Measurements from ENCODE around the gene ITGA11.

Gene ITGA11

GRCh38 chr15:68413363-68414205 lies 18.4 kb downstream of the ITGA11 start:
- Histone ChIP-seq H3K4me3 (replicated peaks; ENCODE audit: low read depth, low read length) (no peak overlapping the region), H3K36me3 (ENCODE audit: control insufficient read depth, insufficient read depth, low read length) (no peaks in the 10 kb centered on the region), H3K27me3 (replicated peaks; ENCODE audit: control insufficient read depth, insufficient read depth, low read length) (no peaks in the 10 kb centered on the region; the same call in 1 of the 2 replicates)
- no peak for DNase-seq (ENCODE audit: extremely low read depth, insufficient read length)
- TF ChIP-seq CTCF (IDR thresholded peaks at IDR 0.05; ENCODE audit: insufficient read depth, low read length, poor library complexity, severe bottlenecking): no peak

- no peak overlapping the region for H3K4me3 ChIP-seq (replicated peaks; ENCODE audit: low read depth, low read length)
- TF ChIP-seq CTCF (IDR thresholded peaks at IDR 0.05; ENCODE audit: insufficient read depth, low read length, poor library complexity, severe bottlenecking): no peak
- H3K27me3 ChIP-seq (replicated peaks; ENCODE audit: control insufficient read depth, insufficient read depth, low read length): no peaks in the 10 kb centered on the region
Observed at GRCh38 chr15:68412218-68412617, 19.7 kb downstream of the ITGA11 start.

GRCh38 chr15:68411735-68412134 lies 20.2 kb downstream of the ITGA11 start:
- TF ChIP-seq CTCF (IDR thresholded peaks at IDR 0.05; ENCODE audit: insufficient read depth, low read length, poor library complexity, severe bottlenecking): no peak
- Histone ChIP-seq H3K4me3 (replicated peaks; ENCODE audit: low read depth, low read length) (no peak overlapping the region), H3K36me3 (ENCODE audit: control insufficient read depth, insufficient read depth, low read length) (no peaks in the 10 kb centered on the region), H3K27me3 (replicated peaks; ENCODE audit: control insufficient read depth, insufficient read depth, low read length) (no peaks in the 10 kb centered on the region)
- no peak for DNase-seq (ENCODE audit: extremely low read depth, insufficient read length)

More at GRCh38 chr15:68412218-68412617, 19.7 kb downstream of the ITGA11 start:
- no peaks in the 10 kb centered on the region for H3K36me3 ChIP-seq (ENCODE audit: control insufficient read depth, insufficient read depth, low read length)
- DNase-seq (ENCODE audit: extremely low read depth, insufficient read length): no peak

GRCh38 chr15:68411343-68411675 lies 20.7 kb downstream of the ITGA11 start:
- TF ChIP-seq CTCF (IDR thresholded peaks at IDR 0.05; ENCODE audit: insufficient read depth, low read length, poor library complexity, severe bottlenecking): no peak
- H3K36me3 ChIP-seq (ENCODE audit: control insufficient read depth, insufficient read depth, low read length): no peaks in the 10 kb centered on the region
- H3K27me3 ChIP-seq (replicated peaks; ENCODE audit: control insufficient read depth, insufficient read depth, low read length): no peaks in the 10 kb centered on the region
- DNase-seq (ENCODE audit: extremely low read depth, insufficient read length): no peak
- H3K4me3 ChIP-seq (replicated peaks; ENCODE audit: low read depth, low read length): no peak overlapping the region

- DNase-seq (ENCODE audit: extremely low read depth, insufficient read length): no peak
- no peak for TF ChIP-seq CTCF (IDR thresholded peaks at IDR 0.05; ENCODE audit: insufficient read depth, low read length, poor library complexity, severe bottlenecking)
- Histone ChIP-seq H3K36me3 (ENCODE audit: control insufficient read depth, insufficient read depth, low read length) (no peaks in the 10 kb centered on the region), H3K27me3 (replicated peaks; ENCODE audit: control insufficient read depth, insufficient read depth, low read length) (no peaks in the 10 kb centered on the region), H3K4me3 (replicated peaks; ENCODE audit: low read depth, low read length) (no peak overlapping the region)
Observed at GRCh38 chr15:68410466-68411342, 21.3 kb downstream of the ITGA11 start.

All from GM06990 (cell line).